Heart right ventricle (tissue), 16 donors: ENCODE data around the gene TUBAL3. TPM values are rescaled to one million over a fixed set of nuclear protein-coding genes. Genes with fewer than 3 reads are reported as not detected.

Experiments
- ATAC-seq, 8 donors: fragments of 200-7000 bp; cut with Tn5 transposase; one replicate each; pipeline ENCODE4 v1.9.1; 2020; ENCODE audit warnings: mild to moderate bottlenecking in 8 of 8, moderate library complexity in 8 of 8, moderate number of reproducible peaks in 1 of 8
- DNase-seq, 2 donors: peaks; one replicate each; pipeline ENCODE4 v3.0.0-alpha.2; 2020
- H3K27ac ChIP-seq, 10 donors: fragments of 200-600 bp; sonication (generic) in 2 of 10; one replicate each; pipeline versions ENCODE4 v1.5.0 to v1.8.0; 2020 to 2022; ENCODE audit warnings: mild to moderate bottlenecking in 3 of 10
- H3K27me3 ChIP-seq, 7 donors: fragments of 200-600 bp; one replicate each; pipeline ENCODE4 v1.8.0; 2021 to 2022; ENCODE audit warnings: mild to moderate bottlenecking in 2 of 7
- H3K36me3 ChIP-seq, 9 donors: fragments of 200-600 bp; sonication (generic) in 1 of 9; one replicate each; pipeline versions ENCODE4 v1.5.0 to v1.8.0; 2020 to 2022; ENCODE audit warnings: mild to moderate bottlenecking in 2 of 9
- H3K4me1 ChIP-seq, 9 donors: fragments of 200-600 bp; sonication (generic) in 1 of 9; one replicate each; pipeline versions ENCODE4 v1.5.0 to v1.8.0; 2020 to 2022; ENCODE audit warnings: mild to moderate bottlenecking in 4 of 9
- H3K4me3 ChIP-seq, 10 donors: fragments of 200-600 bp; sonication (generic) in 2 of 10; one replicate each; pipeline versions ENCODE4 v1.5.0 to v1.8.0; 2020 to 2022; ENCODE audit warnings: mild to moderate bottlenecking in 7 of 10, moderate library complexity in 2 of 10
- H3K9me3 ChIP-seq, 11 donors: fragments of 200-600 bp in 10 of 11; sonication (generic) in 2 of 11; one replicate each; pipeline versions ENCODE4 v1.5.0 to v1.8.0; 2013 to 2022; ENCODE audit warnings: mild to moderate bottlenecking in 2 of 11, control low read depth in 1 of 11, moderate library complexity in 1 of 11
- CTCF ChIP-seq, 9 donors: fragments of 200-600 bp; sonication (generic) in 2 of 9; IDR thresholded peaks; one replicate each; pipeline versions ENCODE4 v1.5.0 to v1.8.0; 2021 to 2022; ENCODE audit warnings: antibody characterized with exemption in 9 of 9, mild to moderate bottlenecking in 5 of 9, moderate library complexity in 1 of 9
- WGBS, 2 donors: extraction: QIAGEN DNeasy Blood & Tissue Kit; methylation state at CpG; one replicate each; pipeline ENCODE4 v1.1.7; 2013; ENCODE audit warnings: inconsistent platforms in 1 of 2; 5-methylcytosine and 5-hydroxymethylcytosine counted together
- intact Hi-C, 10 donors: fragments of 100-400 bp; cut with DNase I; formaldehyde crosslinking; loops; one replicate each; pipeline versions ENCODE4 v1.11.1 to v1.14.2; 2022
- polyA plus RNA-seq, 2 donors: library from polyadenylated mRNA; stranded (reverse); fragments of 200-250 nt; gene quantifications; one replicate each; pipeline ENCODE4 v1.2.3, GENCODE V29; 2013
- total RNA-seq, 10 donors: library from RNA; stranded (reverse); fragmentation: NEBNext Ultra II Directional in 3 of 10; extraction: Animal tissue kit (Norgen Biotek cat#: 25700) in 3 of 10; gene quantifications; one replicate each; pipeline versions ENCODE4 v1.2.1 to v1.2.4, GENCODE V29; 2021 to 2023
- donor health status: Arrhythmogenic right ventricular cardiomyopathy.
- donor health status: ischemic (EF 13 %, LVEDD 7.1; RV severe dilation, severe dysfunction).
- donor health status: healthy with polysubstance abuse.
- donor health status: DM: no; HTN: yes; CAD: no.
- donor health status: DM: no; HTN: no; CAD: no.
- donor health status: ischemic (EF 25% LVEDD 6.9; RV normal size, moderate dysfunction).
- donor health status: ischemic (EF 25% LVEDD 5.7; RV mildly dilated, moderate dysfunction).
- donor health status: healthy.
- donor health status: DM: yes; HTN: yes; CAD: no.
- donor health status: Ischemic cardiomyopathy.
- donor health status: ischemic (EF 35%, LVEDD 5.7; RV mildly dilated, moderate dysfunction).
- donor health status: nonischemic (EF 11% LVEDD 7.7; RV severe dilation, severe dysfunction).
- donor health status: DM: yes; HTN: yes; CAD: no.
- donor health status: PGD.
- donor health status: ischemic (EF 29% LVEDD 5.4; RV normal size, mild dysfunction).
- donor health status: nonischemic (EF 23%, LVEDD 6.1; RV moderate dilation, normal function).

The TUBAL3 gene
- total and polyA plus RNA-seq, 12 donors = 0.14 to 0.72 (median 0.20) TPM; not detected in 3

- no peaks in the 10 kb centered on the region for H3K9me3 ChIP-seq
- no peak for TF ChIP-seq CTCF (IDR thresholded peaks at IDR 0.05)
- H3K36me3 ChIP-seq = no peaks in the 10 kb centered on the region
- peaks cover 0 to 6% (median 0%) of the 10 kb centered on the region in 7 donors for H3K27me3 ChIP-seq
- H3K27ac ChIP-seq = no peak overlapping the region
- no peak for ATAC-seq
- no peaks in the 10 kb centered on the region for H3K4me1 ChIP-seq
- intact Hi-C loops = no loop called here
- no peak overlapping the region for H3K4me3 ChIP-seq
- no peak for DNase-seq
Measured at GRCh38 chr10:5344746-5345145, 59.9 kb downstream of the TUBAL3 start.

DNA sequence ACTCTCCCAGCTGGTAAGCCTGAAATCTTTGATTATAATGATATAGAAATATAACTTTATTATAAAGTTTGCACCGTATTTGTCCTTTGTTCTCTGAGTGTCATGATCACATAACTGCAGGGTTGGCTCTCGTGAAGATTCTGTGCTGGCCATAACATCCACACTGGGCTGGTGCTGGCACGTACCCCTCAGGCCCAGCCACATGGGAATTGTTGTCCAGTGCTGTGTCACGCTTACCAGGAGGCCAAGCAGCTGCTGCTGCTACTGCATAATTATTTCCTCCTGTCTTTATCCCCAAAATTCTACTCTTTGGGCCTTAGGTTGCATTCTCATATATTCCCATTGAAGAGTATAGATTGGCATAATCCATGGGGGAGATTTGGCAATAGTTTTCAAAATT lies 60.6 kb downstream of the TUBAL3 start:
- WGBS, 2 donors = 69 to 85% methylated on average over 4 of the region's 4 CpGs
- Histone ChIP-seq H3K27ac (no peak overlapping the region), H3K36me3 (no peaks in the 10 kb centered on the region), H3K27me3 (peaks cover 0 to 6% (median 0%) of the 10 kb centered on the region in 7 donors), H3K4me3 (no peak overlapping the region), H3K4me1 (no peaks in the 10 kb centered on the region), H3K9me3 (no peaks in the 10 kb centered on the region)
- no peak for DNase-seq
- TF ChIP-seq CTCF (IDR thresholded peaks at IDR 0.05) = no peak
- no peak for ATAC-seq
- intact Hi-C loops = no loop called here

GRCh38 chr10:5343561-5343960 lies 61.1 kb downstream of the TUBAL3 start:
- intact Hi-C loops = no loop called here
- 56 to 61% methylated on average over 4 of the region's 4 CpGs for WGBS, 2 donors
- no peak for ATAC-seq

More at GRCh38 chr10:5343561-5343960, 61.1 kb downstream of the TUBAL3 start:
- Histone ChIP-seq H3K4me3 (no peak overlapping the region), H3K27ac (no peak overlapping the region), H3K4me1 (no peaks in the 10 kb centered on the region), H3K27me3 (peaks cover 0 to 6% (median 0%) of the 10 kb centered on the region in 7 donors), H3K9me3 (no peaks in the 10 kb centered on the region), H3K36me3 (no peaks in the 10 kb centered on the region)
- no peak for DNase-seq
- peak in 2 of 9 donors; percentile 9 to 14 for TF ChIP-seq CTCF (IDR thresholded peaks at IDR 0.05)

Other genes with a start within 250 kb of the TUBAL3 start
- gene AKR1C8, start 219.7 kb downstream of the TUBAL3 start, total RNA-seq = under 1 TPM in 2 of 10 donors, not detected in 8; 0.39 to 0.51 TPM
- gene AKR1C8, start 219.7 kb downstream of the TUBAL3 start, polyA plus RNA-seq = under 1 TPM in 1 of 2 donors, not detected in 1; 0.04 TPM
- gene AKR1C4, start 208.0 kb downstream of the TUBAL3 start, total RNA-seq = not detected
- not detected for gene AKR1C4, start 208.0 kb downstream of the TUBAL3 start, polyA plus RNA-seq
- not detected for gene UCN3, start 39.9 kb downstream of the TUBAL3 start, total RNA-seq
- not detected for gene UCN3, start 39.9 kb downstream of the TUBAL3 start, polyA plus RNA-seq
- 10 to 100 TPM; 13.4 to 22.6 (median 17.6) TPM for gene NET1, start 7.7 kb upstream of the TUBAL3 start, total RNA-seq
- gene NET1, start 7.7 kb upstream of the TUBAL3 start, polyA plus RNA-seq = 1 to 10 TPM; 6.0 to 9.3 TPM
- gene CALML5, start 94.7 kb upstream of the TUBAL3 start, total RNA-seq = not detected
- not detected for gene CALML5, start 94.7 kb upstream of the TUBAL3 start, polyA plus RNA-seq
- gene CALML3, start 120.1 kb upstream of the TUBAL3 start, total RNA-seq = not detected
- under 1 TPM in 1 of 2 donors, not detected in 1; 0.04 TPM for gene CALML3, start 120.1 kb upstream of the TUBAL3 start, polyA plus RNA-seq